Measurements from ENCODE around the gene CARD9.

- TF ChIP-seq CTCF (conservative IDR thresholded peaks at IDR 0.05; ENCODE audit: low read depth, low read length): no peak
- TF ChIP-seq MAZ (IDR thresholded peaks at IDR 0.05; ENCODE audit: borderline replicate concordance, low read depth, low read length): no peak
Observed at GRCh38 chr9:136378170-136379002, 4.9 kb upstream of the CARD9 start.

Data from IMR-90 (cell line).